Measurements from ENCODE around the gene TRIM45.

GRCh38 chr1:117135329-117135728, 13.8 kb upstream of the TRIM45 start:
- TF ChIP-seq BHLHE40 (IDR thresholded peaks at IDR 0.05; ENCODE audit: borderline replicate concordance) (no peak), NFRKB (IDR thresholded peaks at IDR 0.05) (no peak)

All from HEK293T (cell line).